ENCODE data around the gene ACADSB. TPM values are rescaled to one million over a fixed set of nuclear protein-coding genes. Genes with fewer than 3 reads are reported as not detected.

The ACADSB gene
- total RNA-seq, 1 experiment from 2014 or later: 10.9 TPM

DNA sequence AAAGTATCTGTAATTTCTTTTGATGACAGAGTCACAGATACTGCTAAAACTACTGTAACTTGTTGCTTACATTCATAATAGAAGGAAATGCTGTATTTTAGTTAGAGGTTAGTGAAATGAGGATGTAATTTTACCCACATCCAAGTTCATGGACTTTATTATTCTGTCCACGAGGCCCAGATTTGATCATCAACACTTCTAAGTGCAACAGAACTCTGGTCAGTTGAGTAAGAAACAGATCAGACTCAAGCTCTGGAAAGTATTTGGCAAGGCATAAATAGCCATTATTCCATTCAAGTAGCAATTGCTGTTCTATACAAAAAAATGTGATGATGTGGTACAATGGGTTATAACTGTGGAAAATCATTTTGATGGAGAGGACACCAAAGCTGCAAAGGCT, 22.3 kb downstream of the ACADSB start:
- in situ Hi-C loops (cut with HindIII; ENCODE audit: low sequenced_read_pairs): no loop called here

DNA sequence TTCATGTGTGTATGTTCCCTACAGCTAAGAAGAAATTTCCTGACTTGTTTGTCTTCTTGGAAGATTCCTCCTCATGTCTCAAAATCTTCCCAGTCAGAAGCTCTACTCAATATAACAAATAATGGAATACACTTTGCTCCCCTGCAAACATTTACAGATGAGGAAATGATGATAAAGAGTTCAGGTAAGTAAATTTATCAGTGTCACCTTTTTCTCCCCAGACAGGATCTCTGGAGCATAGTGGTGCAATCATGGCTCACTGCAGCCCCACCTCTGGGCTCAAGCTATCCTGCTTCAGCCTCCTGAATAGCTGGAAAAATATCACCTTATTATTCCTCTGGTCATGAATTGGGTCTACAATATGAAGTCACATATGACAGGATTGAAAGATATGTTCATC, 25.5 kb downstream of the ACADSB start:
- in situ Hi-C loops (cut with HindIII; ENCODE audit: low sequenced_read_pairs): no loop called here
- no peak for DNase-seq (ENCODE audit: low spot score)

More for the DNA sequence above, 22.3 kb downstream of the ACADSB start:
- DNase-seq (ENCODE audit: low spot score): no peak

DNA sequence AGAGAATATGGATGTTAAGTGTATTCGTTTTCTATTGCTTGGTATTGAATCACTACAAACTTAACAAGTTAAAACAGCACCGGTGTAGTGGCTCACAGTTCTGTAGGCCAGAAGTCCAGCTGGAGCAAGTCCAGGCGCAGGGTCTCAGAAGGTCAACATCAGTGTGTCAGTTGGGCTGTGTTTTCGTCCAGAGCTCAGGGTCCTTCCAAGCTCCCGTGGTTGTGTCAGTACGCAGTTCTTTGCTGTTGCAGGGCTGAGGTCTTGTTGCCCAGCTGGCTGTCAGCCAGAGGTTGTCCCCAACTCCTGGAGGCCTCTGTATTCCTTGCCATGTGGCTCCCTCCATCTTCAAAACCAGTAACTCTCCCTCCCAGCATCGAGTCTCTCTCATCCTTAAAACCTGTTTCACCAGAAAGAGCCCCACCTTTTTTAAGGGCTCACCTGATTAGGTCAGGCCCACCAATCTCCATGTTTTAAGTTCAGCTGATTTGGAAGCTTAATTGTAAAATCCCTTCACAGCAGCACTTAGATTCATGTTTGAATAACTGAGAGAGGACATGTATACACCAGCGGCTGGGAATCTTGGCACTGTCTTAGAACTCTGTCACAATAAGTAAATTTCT, 26.8 kb downstream of the ACADSB start:
- in situ Hi-C loops (cut with HindIII; ENCODE audit: low sequenced_read_pairs): no loop called here
- no peak for DNase-seq (ENCODE audit: low spot score)

DNA sequence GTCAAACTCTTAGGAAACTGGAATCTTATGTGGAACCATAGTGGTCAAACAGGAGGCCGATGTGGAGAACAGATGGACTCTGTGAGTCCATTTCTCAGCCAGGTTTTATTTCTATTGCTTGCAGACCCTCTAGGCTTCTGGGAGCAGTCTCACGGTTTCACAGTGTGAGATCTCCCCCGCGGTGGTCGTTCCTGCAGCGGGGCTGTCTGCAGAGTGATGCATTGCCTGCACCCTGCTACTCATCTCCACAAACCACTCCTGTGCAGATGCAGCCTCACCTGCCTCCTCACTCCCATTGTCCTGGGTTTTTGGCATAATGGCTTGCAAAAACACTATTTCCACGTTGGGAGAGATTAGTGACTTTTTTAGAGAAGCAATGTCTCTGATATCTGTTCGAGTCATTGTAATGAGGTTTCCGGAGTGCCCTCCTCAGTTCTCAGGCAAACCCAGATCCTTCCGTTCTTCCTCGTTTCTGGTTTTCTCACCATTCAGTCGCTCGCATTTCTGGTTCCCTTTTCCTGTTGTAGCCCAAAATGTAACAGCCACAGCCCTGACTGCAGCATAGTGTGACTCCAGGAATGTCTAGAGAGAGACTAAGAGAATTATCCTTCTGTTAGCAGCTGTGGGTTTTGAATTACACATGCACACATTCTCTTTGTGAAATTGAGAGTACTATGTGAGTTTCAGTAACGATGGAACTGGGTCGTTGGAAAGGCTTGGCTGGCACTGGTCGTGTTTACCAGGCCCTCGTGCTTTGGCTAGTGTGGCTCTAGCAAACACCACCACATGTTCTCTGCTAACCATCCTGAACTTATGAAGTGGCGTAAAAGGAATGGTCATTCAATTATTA, 30.2 kb downstream of the ACADSB start:
- DNase-seq (ENCODE audit: low spot score): no peak
- in situ Hi-C loops (cut with HindIII; ENCODE audit: low sequenced_read_pairs): no loop called here

DNA sequence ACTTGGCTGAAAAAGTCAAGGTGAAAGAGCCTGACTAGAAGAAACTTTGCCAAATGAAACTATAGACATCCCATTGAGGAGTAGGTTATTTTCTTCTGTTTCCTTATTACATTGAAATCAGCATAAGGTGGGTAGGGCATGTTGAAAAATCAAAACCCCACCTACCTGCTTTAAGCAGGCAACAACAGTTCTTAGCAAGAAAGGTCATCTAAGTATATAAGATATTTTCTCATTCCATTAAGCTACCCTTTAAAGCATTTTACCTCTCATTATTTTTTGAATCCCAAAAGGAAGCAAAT, 30.8 kb downstream of the ACADSB start:
- in situ Hi-C loops (cut with HindIII; ENCODE audit: low sequenced_read_pairs): no loop called here

DNA sequence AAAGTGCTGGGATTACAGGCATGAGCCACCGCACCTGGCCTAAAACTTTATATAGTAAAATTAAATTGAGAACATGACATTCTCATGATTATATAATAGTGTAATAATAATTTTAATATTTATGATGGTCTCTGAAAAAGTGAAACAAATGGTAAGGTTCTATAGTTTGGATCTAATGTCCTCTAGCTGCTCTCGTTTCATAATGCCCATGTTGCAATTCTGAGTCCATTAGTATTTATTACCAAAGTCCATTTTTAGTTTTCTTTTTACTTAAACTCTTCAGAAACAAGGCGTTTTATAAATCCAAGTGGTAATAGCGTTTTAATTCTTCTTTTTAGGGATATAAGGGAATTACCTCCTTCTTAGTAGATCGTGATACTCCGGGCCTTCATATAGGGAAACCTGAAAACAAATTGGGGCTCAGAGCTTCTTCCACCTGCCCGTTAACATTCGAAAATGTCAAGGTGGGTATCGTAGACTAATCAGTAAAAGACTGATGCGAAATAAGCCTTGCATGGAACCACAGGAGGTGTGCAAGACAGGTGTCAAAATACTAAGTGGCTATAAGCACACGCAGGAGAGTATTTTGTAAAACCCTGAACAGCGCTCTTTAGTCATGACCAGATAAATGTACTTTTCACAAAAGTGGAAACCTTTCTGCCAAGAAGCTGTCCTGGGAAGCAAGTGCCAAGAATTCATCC, 34.1 kb downstream of the ACADSB start:
- DNase-seq (ENCODE audit: low spot score): no peak
- in situ Hi-C loops (cut with HindIII; ENCODE audit: low sequenced_read_pairs): no loop called here

More for the DNA sequence above, 30.8 kb downstream of the ACADSB start:
- DNase-seq (ENCODE audit: low spot score): no peak

DNA sequence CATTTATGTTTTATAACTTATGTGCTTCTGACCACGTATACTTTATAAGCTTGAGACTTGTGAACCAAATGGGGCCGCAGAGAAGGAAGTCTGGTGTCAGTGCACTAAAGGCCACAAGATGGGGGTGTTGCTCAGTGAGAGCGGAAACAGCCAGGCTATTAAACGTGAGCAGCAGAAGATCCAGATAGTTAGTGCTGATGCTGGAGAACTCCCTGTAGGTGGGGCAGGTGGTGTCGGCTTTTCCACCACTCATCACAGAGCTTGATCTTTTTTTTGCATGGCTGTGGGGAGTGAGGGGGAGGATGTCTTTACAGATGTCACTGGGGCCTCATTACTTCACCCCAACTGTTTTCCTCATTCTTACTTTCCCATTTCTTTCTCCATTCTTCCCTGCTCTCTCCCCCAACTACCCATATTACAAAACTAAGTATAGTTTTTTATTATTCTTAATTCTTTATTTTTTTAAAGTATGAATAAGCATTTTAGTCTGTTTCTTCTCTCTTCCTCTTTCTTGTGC, 34.7 kb downstream of the ACADSB start:
- peak; percentile 53 for DNase-seq (ENCODE audit: low spot score)
- in situ Hi-C loops (cut with HindIII; ENCODE audit: low sequenced_read_pairs): no loop called here

DNA sequence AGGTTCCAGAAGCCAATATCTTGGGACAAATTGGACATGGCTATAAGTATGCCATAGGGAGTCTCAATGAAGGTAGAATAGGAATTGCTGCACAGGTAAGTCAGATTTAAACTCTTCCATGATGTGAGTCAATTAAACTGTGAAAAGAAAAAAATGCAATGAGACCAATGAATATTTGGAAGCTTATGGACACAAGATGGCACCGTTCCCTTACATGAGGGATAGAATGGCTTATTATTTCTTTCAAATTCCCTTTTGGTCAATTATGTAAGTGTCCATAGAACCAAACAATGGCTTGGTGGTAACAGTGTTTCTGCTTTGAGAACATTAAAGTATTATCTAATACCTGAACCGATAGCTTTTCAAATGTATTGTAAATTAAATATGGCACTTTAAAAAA, 35.6 kb downstream of the ACADSB start:
- DNase-seq (ENCODE audit: low spot score): peak; percentile 8
- in situ Hi-C loops (cut with HindIII; ENCODE audit: low sequenced_read_pairs): no loop called here

DNA sequence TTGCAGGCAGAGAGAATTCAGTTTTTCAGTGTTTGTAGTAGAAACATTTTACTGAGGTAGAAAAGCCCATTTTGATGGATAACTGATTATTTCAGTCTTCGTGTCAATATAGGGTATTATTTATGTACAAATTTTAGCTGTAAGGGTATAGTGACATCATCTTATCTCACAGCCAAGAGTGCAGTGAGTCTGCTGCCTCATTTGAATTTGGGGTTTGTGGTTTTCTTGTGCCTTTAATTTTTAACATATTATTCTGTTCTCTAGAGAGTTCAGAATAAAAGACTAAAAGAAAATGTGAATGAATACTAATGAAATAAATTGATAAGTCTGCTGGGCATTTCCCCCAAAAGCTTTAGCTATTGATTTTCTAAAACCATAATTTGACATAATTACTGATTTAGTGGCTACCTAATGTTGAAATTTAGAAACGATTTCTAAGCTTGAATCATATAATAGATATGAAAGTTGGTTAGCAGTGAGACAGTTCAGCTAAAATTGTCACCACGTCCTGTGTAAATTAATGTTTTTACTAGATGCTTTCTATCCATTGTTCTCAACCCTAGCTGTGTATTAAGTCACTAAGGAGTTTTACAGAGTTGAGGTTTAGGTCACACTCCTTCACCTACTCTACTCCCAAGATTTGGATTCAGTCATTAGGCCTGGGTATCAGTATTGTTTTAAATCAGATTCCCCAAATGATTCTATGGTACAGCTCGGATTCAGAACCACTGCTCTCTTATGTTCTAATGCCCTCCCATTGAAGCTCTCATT, 37.3 kb downstream of the ACADSB start:
- DNase-seq (ENCODE audit: low spot score): no peak
- in situ Hi-C loops (cut with HindIII; ENCODE audit: low sequenced_read_pairs): no loop called here

DNA sequence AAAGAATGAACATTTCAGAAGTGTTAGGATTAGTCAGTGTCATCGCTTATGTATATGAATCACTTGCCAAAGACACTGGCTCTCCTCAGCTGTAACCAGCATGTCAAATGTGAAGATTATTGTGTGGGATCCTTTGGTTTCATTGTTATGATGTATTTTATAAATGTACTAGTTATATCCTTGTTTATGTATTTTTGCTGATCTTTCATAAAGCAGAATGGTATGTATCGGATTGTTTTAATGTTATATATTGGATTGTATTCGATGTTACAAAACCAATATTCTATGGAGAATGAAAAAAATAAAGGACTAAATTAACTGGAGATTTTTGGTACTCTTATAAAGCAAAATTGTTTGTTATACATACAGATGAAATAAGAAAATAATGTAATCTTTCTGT, 49.2 kb downstream of the ACADSB start:
- no peak for DNase-seq (ENCODE audit: low spot score)
- in situ Hi-C loops (cut with HindIII; ENCODE audit: low sequenced_read_pairs): no loop called here

DNA sequence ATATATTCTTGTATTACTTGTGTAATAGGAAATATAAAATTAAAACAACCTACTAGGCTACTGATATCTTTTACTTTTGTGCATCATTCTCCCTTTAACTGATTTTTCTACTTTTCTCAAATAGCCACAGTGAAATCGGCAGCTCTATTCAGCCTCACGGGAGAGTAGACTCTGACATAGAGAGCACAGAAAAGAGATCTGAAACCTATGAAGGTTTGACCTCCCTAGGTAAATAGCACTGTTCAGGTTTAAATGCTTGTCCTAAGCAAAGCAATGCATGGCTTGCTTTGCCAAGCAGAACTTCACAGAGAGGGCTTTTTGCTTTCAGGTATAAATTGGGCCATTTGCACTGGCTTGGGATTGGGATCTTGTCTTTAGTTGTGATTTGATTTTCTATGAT, 53.1 kb downstream of the ACADSB start:
- no peak for DNase-seq (ENCODE audit: low spot score)
- in situ Hi-C loops (cut with HindIII; ENCODE audit: low sequenced_read_pairs): no loop called here

DNA sequence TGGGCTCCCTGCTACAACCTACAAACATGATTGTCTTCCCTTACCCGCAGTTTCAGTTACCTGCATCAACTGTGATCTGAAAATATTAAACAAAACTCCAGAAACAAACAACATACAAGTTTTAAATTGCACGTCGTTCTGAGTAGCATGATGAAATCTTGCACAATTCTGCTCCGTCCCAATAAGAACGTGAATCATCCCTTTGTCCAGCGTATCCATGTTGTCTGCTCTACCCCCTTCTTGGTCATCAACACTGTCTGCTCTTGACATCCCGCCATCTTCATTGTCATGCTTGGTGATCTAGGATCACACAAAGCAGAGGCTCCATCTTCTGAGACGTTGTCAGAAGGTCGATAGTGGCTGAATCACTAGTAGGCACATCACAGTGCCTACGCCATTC, 53.9 kb downstream of the ACADSB start:
- in situ Hi-C loops (cut with HindIII; ENCODE audit: low sequenced_read_pairs): no loop called here

DNA sequence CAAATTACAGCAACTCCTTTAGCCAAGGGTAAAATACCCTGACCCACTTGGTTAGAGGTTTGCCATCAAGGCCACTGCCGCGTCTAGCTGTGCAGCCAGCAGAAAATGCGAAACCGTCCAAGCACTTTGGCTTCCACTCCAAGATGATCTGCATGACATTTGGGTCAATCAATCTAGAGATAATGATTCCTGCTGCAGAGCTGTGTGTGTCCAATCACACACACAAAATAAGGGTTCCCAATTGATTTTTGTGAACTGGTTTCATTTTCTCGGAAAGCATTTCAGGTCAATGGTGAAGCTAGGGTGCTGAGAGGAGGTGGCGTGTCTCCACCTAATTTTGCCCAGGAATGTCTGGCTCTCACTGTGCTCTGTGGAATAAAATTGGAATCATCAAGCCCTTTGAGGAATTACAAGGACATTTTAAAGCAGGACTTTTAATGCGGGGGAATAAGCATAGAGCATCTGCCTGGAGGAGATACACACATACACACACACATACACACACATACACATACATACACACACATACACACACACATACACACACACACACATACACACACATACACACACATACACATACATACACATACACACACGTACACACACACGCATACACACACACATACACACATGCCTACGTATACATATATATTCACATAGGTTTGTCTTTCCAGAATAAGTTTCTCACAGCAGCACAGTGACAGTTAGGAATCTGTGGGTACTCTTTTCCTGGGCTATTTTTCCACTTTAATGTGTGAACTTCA, 59.5 kb downstream of the ACADSB start:
- in situ Hi-C loops (cut with HindIII; ENCODE audit: low sequenced_read_pairs): no loop called here
- DNase-seq (ENCODE audit: low spot score): no peak

More for the DNA sequence above, 53.9 kb downstream of the ACADSB start:
- no peak for DNase-seq (ENCODE audit: low spot score)

DNA sequence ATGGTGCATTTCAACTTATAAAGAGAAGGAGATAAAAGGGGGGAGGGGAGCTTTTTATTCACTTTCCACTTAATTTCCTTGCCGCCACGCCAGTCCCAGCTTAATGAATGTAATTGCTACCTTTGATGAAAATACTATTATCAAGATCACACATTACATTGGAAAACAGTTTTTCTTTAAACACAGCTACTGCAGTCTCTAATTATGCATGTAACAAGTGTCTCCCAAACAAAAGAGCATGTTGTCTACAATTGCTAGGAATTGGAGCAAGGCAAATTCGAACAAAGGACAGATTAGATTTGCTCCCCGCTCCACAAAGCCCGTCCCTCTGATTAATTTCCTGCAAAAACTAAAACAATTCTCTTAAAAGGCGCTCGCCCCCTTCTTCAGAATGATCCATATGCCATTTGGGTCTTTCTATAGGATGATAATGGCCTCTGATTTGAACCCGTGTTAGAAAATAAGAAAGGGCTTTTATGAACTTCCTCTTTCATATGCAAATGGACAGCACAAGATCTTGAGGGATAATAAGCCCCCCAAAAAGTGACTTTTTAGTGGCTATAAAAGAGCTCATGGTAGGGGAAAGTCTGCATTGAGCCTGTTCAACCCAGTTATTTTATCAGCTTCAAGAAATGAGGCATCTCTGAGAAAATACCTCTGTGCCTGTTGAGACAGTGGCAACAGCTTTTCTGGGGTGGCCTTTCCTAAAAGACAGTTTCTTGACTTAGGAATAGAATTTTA, 60.6 kb downstream of the ACADSB start:
- DNase-seq (ENCODE audit: low spot score): peak; percentile 1
- in situ Hi-C loops (cut with HindIII; ENCODE audit: low sequenced_read_pairs): no loop called here

DNA sequence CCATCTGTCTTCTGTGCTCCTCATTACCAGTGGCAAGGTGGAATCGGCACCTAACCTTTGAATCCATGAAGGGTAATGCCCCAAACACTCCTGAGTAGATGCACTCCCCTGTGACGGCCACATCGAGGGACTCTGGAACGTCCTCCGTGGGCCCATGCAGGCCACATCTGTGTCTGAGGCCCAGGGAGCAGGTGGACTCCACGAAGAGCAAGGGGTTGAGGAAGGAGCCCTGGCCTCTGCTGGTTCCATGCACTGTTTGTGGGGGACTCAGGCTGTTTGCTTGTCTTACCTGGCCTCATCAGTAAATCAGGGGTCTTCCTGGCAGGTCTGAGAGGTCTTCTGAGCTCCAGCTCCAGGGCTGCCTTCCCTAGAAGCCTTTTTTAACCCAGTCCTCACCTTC, 64.4 kb downstream of the ACADSB start:
- in situ Hi-C loops (cut with HindIII; ENCODE audit: low sequenced_read_pairs): no loop called here
- no peak for DNase-seq (ENCODE audit: low spot score)

DNA sequence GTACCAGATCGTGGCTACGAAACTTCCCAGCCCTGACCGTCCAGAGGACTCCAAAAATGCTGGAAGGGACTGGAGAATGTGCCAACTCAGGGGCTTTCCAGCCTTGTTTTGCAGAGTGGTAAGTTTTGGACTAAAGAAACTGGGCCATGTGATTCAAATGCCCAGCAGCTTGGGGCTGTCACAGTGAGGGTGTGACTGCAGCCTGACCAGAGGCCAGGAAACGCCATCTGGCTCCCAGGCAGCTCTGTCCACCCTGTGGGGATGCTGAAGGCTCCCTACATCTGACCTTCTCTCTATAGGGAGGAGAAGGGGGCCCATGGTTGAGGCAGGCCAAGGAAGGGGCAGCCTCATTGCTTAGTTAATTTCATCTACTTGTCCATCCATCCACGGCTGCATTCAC, 65.4 kb downstream of the ACADSB start:
- in situ Hi-C loops (cut with HindIII; ENCODE audit: low sequenced_read_pairs): no loop called here
- no peak for DNase-seq (ENCODE audit: low spot score)

DNA sequence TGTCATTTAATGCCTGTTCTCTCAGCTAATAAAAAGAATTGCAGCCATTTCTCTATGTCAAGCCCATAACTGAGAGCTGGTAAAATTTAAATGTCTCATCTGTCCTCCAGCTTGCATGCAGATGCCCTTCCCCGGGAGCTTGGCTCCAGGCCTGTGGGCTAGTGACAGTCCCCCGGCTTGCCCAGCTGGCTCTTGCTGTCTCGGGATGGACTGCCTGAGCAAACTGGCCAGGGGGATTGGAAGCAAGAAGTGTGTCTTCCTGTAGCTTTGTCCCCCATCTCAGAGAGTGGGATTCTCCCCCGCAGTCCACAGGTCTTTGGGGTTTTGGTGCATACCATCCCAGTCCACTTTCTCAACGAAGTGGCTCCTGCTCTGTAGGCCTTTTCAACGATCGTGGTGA, 73.1 kb downstream of the ACADSB start:
- DNase-seq (ENCODE audit: low spot score): no peak
- in situ Hi-C loops (cut with HindIII; ENCODE audit: low sequenced_read_pairs): no loop called here

DNA sequence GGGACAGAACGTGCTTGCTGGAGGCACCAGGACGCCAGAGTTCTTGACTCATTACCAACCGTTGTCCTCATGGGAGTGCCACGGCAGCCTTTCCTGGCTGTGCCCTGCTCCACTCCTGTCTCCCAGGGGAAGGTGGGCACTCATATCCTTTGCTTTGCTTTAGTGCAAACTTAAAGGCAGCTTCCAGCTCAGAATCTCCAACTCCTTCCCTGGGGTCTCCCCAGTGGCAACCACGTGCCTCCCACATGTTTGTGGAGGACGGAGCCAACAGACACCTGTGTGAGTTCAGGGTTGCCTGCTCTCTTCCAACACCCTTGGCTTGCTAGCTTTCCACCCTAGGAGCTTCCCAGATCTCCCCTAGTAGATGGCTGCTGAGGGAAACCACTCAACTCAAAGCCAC, 75.0 kb downstream of the ACADSB start:
- in situ Hi-C loops (cut with HindIII; ENCODE audit: low sequenced_read_pairs): no loop called here
- no peak for DNase-seq (ENCODE audit: low spot score)

Measured in G401 (cell line).